RPMI7951 (cell line): ENCODE measurements around the gene TMPRSS3. TPM values are rescaled to one million over a fixed set of nuclear protein-coding genes. Genes with fewer than 3 reads are reported as not detected.

ENCODE experiments used
- DNase-seq: peaks from one replicate; pipeline ENCODE4 v3.0.0-alpha.2; 2012; ENCODE audit warnings: low read depth
- total RNA-seq: library from RNA; depleted of rRNA; stranded (reverse); fragments of >200 nt; shearing (Covaris generic); gene quantifications from 2 replicates; pipeline ENCODE4 v1.2.3, GENCODE V29; 2014; rRNA removed

TMPRSS3 gene
- total RNA-seq: not detected in 2 replicates

- peak; percentile 22 for DNase-seq
Measured at GRCh38 chr21:42395905-42396651, at the start of gene TMPRSS3. TMPRSS3 (minus strand) TSS chr21:42396052; CDS start chr21:42395417, 635 bp downstream.

GRCh38 chr21:42445311-42445710 lies 49.5 kb upstream of the TMPRSS3 start:
- DNase-seq: no peak

- no peak for DNase-seq
Measured at GRCh38 chr21:42444745-42445059, 48.9 kb upstream of the TMPRSS3 start.

- DNase-seq: no peak
Measured at GRCh38 chr21:42443876-42444744, 48.3 kb upstream of the TMPRSS3 start.

GRCh38 chr21:42443181-42443785 lies 47.4 kb upstream of the TMPRSS3 start:
- DNase-seq: no peak

GRCh38 chr21:42441963-42442362 lies 46.1 kb upstream of the TMPRSS3 start:
- no peak for DNase-seq

GRCh38 chr21:42440187-42440792 lies 44.4 kb upstream of the TMPRSS3 start:
- no peak for DNase-seq

GRCh38 chr21:42439284-42440186 lies 43.7 kb upstream of the TMPRSS3 start:
- no peak for DNase-seq

GRCh38 chr21:42438316-42439205 lies 42.7 kb upstream of the TMPRSS3 start:
- no peak for DNase-seq

- DNase-seq: no peak
Measured at GRCh38 chr21:42437786-42438185, 41.9 kb upstream of the TMPRSS3 start.

- no peak for DNase-seq
Measured at GRCh38 chr21:42436914-42437313, 41.1 kb upstream of the TMPRSS3 start.

- DNase-seq: no peak
Measured at GRCh38 chr21:42435833-42436232, 40.0 kb upstream of the TMPRSS3 start.

- no peak for DNase-seq
Measured at GRCh38 chr21:42435401-42435800, 39.5 kb upstream of the TMPRSS3 start.

- DNase-seq: no peak
Measured at GRCh38 chr21:42434884-42435283, 39.0 kb upstream of the TMPRSS3 start.

GRCh38 chr21:42433946-42434551 lies 38.2 kb upstream of the TMPRSS3 start:
- DNase-seq: no peak

- DNase-seq: no peak
Measured at GRCh38 chr21:42432695-42433094, 36.8 kb upstream of the TMPRSS3 start.

GRCh38 chr21:42431196-42431595 lies 35.3 kb upstream of the TMPRSS3 start:
- DNase-seq: no peak

- DNase-seq: no peak
Measured at GRCh38 chr21:42430521-42430920, 34.7 kb upstream of the TMPRSS3 start.

GRCh38 chr21:42429856-42430255 lies 34.0 kb upstream of the TMPRSS3 start:
- DNase-seq: no peak

- DNase-seq: no peak
Measured at GRCh38 chr21:42429021-42429420, 33.2 kb upstream of the TMPRSS3 start.
